Fibroblast of pulmonary artery (primary cell): ENCODE data around the gene PHIP.

ENCODE experiments used
- DNase-seq: peaks from one replicate; pipeline ENCODE4 v3.0.0-alpha.2; 2010; ENCODE audit warnings: low read depth
- H3K4me3 ChIP-seq: replicated peaks from 2 replicates; pipeline ENCODE4 v1.5.1; 2011; ENCODE audit warnings: low read depth, mild to moderate bottlenecking, control low read depth, low read length, moderate library complexity
- CTCF ChIP-seq: IDR thresholded peaks from 2 replicates; pipeline ENCODE4 v1.5.1; 2011; ENCODE audit warnings: mild to moderate bottlenecking, control low read depth, low read length, inconsistent platforms; ENCODE audit errors: missing control alignments

Gene PHIP

GRCh38 chr6:78917788-78918187 is 160.3 kb downstream of the PHIP start:
- no peak overlapping the region for H3K4me3 ChIP-seq
- no peak for DNase-seq
- TF ChIP-seq CTCF, result no peak

- TF ChIP-seq CTCF, result no peak
- no peak for DNase-seq
- H3K4me3 ChIP-seq, result no peak overlapping the region
These were observed 161.6 kb downstream of the PHIP start for GRCh38 chr6:78916411-78916810.

- DNase-seq, result no peak
- no peak for TF ChIP-seq CTCF
- no peak overlapping the region for H3K4me3 ChIP-seq
These were observed 166.7 kb downstream of the PHIP start for GRCh38 chr6:78911218-78911940.

- peak; percentile 8 for DNase-seq
- no peak for TF ChIP-seq CTCF
These were observed 167.4 kb downstream of the PHIP start for GRCh38 chr6:78910591-78911171.

GRCh38 chr6:78910010-78910409 is 168.0 kb downstream of the PHIP start:
- DNase-seq, result no peak
- peak overlapping the region; percentile 55 for H3K4me3 ChIP-seq
- TF ChIP-seq CTCF, result no peak

More at GRCh38 chr6:78910591-78911171, 167.4 kb downstream of the PHIP start:
- peak overlapping the region; percentile 55 for H3K4me3 ChIP-seq

- DNase-seq, result peak; percentile 59
- no peak overlapping the region for H3K4me3 ChIP-seq
- TF ChIP-seq CTCF, result no peak
These were observed 168.7 kb downstream of the PHIP start for GRCh38 chr6:78909391-78909790.

- TF ChIP-seq CTCF, result no peak
- H3K4me3 ChIP-seq, result no peak overlapping the region
- no peak for DNase-seq
These were observed 169.4 kb downstream of the PHIP start for GRCh38 chr6:78908621-78909020.
